GM21423 (cell line): ENCODE data around the gene CCDC60.

ENCODE experiments used
- ATAC-seq: cut with Tn5 transposase; IDR thresholded peaks from one replicate; pipeline ENCODE4 v1.9.1; 2021; ENCODE audit warnings: mild to moderate bottlenecking, moderate library complexity; ENCODE audit not compliant: unreplicated experiment

Gene CCDC60

GRCh38 chr12:119432949-119433348 lies 98.4 kb downstream of the CCDC60 start:
- no peak for ATAC-seq

GRCh38 chr12:119440803-119441360 lies 106.4 kb downstream of the CCDC60 start:
- no peak for ATAC-seq

- no peak for ATAC-seq
Observed at GRCh38 chr12:119444462-119445044, 110.0 kb downstream of the CCDC60 start.

- ATAC-seq, result no peak
Observed at GRCh38 chr12:119446459-119446858, 111.9 kb downstream of the CCDC60 start.

- ATAC-seq, result no peak
Observed at GRCh38 chr12:119447126-119447525, 112.6 kb downstream of the CCDC60 start.

GRCh38 chr12:119447618-119448017 lies 113.1 kb downstream of the CCDC60 start:
- no peak for ATAC-seq

GRCh38 chr12:119448611-119449131 lies 114.1 kb downstream of the CCDC60 start:
- no peak for ATAC-seq

- ATAC-seq, result no peak
Observed at GRCh38 chr12:119450771-119451170, 116.2 kb downstream of the CCDC60 start.

GRCh38 chr12:119456824-119457223 lies 122.3 kb downstream of the CCDC60 start:
- no peak for ATAC-seq

- ATAC-seq, result no peak
Observed at GRCh38 chr12:119457271-119457670, 122.7 kb downstream of the CCDC60 start.

GRCh38 chr12:119459481-119459880 lies 125.0 kb downstream of the CCDC60 start:
- no peak for ATAC-seq

- ATAC-seq, result no peak
Observed at GRCh38 chr12:119460876-119461275, 126.3 kb downstream of the CCDC60 start.

- ATAC-seq, result no peak
Observed at GRCh38 chr12:119461636-119462214, 127.2 kb downstream of the CCDC60 start.

GRCh38 chr12:119463211-119463926 lies 128.8 kb downstream of the CCDC60 start:
- no peak for ATAC-seq

GRCh38 chr12:119468296-119468695 lies 133.8 kb downstream of the CCDC60 start:
- no peak for ATAC-seq

GRCh38 chr12:119475650-119476049 lies 141.1 kb downstream of the CCDC60 start:
- no peak for ATAC-seq

GRCh38 chr12:119476951-119477350 lies 142.4 kb downstream of the CCDC60 start:
- no peak for ATAC-seq

- no peak for ATAC-seq
Observed at GRCh38 chr12:119479121-119479561, 144.6 kb downstream of the CCDC60 start.

GRCh38 chr12:119480551-119480950 lies 146.0 kb downstream of the CCDC60 start:
- ATAC-seq, result no peak

GRCh38 chr12:119486599-119487154 lies 152.1 kb downstream of the CCDC60 start:
- no peak for ATAC-seq

GRCh38 chr12:119491814-119492213 lies 157.3 kb downstream of the CCDC60 start:
- no peak for ATAC-seq
